Suppressor macrophage treated with lipopolysaccharide for 1 hour (primary cell): Measurements from ENCODE around the gene CREB5.

Source experiments
- DNase-seq, 3 donors: peaks; one replicate each; pipeline ENCODE4 v3.0.0-alpha.2; 2020 to 2022

Gene CREB5

GRCh38 chr7:28408105-28408959 is 4.0 kb upstream of the CREB5 start:
- peak; percentile 68 to 76 (median 75) for DNase-seq

GRCh38 chr7:28408960-28409715 is 3.2 kb upstream of the CREB5 start:
- peak; percentile 99 to 100 (median 99) for DNase-seq

GRCh38 chr7:28409716-28410627 is 2.3 kb upstream of the CREB5 start:
- peak; percentile 31 to 56 (median 49) for DNase-seq

- DNase-seq, result peak; percentile 77 to 95 (median 91)
Observed at GRCh38 chr7:28410628-28411531, 1.4 kb upstream of the CREB5 start.

GRCh38 chr7:28413011-28413410 is 693 bp downstream of the CREB5 start:
- DNase-seq, result peak; percentile 43 to 67 (median 65)

GRCh38 chr7:28414453-28414852 is 2.1 kb downstream of the CREB5 start:
- no peak for DNase-seq

GRCh38 chr7:28417321-28417940 is 5.1 kb downstream of the CREB5 start:
- DNase-seq, result no peak

- DNase-seq, result no peak
Observed at GRCh38 chr7:28418311-28418710, 6.0 kb downstream of the CREB5 start.

- no peak for DNase-seq
Observed at GRCh38 chr7:28418966-28419365, 6.6 kb downstream of the CREB5 start.

- peak; percentile 67 to 83 (median 77) for DNase-seq
Observed at GRCh38 chr7:28419716-28420115, 7.4 kb downstream of the CREB5 start.

GRCh38 chr7:28423112-28423511 is 10.8 kb downstream of the CREB5 start:
- DNase-seq, result no peak

- peak; percentile 41 to 64 (median 59) for DNase-seq
Observed at GRCh38 chr7:28423918-28424514, 11.7 kb downstream of the CREB5 start.

GRCh38 chr7:28425496-28425895 is 13.2 kb downstream of the CREB5 start:
- DNase-seq, result no peak

GRCh38 chr7:28427236-28427635 is 14.9 kb downstream of the CREB5 start:
- DNase-seq, result no peak

GRCh38 chr7:28430616-28431015 is 18.3 kb downstream of the CREB5 start:
- no peak for DNase-seq

GRCh38 chr7:28432105-28432504 is 19.8 kb downstream of the CREB5 start:
- DNase-seq, result no peak

GRCh38 chr7:28433039-28433438 is 20.7 kb downstream of the CREB5 start:
- no peak for DNase-seq

- peak in 2 of 3 donors; percentile 22 to 28 for DNase-seq
Observed at GRCh38 chr7:28433699-28434219, 21.4 kb downstream of the CREB5 start.

GRCh38 chr7:28434510-28434909 is 22.2 kb downstream of the CREB5 start:
- DNase-seq, result no peak

GRCh38 chr7:28435152-28435551 is 22.8 kb downstream of the CREB5 start:
- no peak for DNase-seq
